ENCODE data around the gene CPVL.

The CPVL gene

GRCh38 chr7:29065181-29065857, 81.0 kb downstream of the CPVL start:
- H3K4me1 ChIP-seq (ENCODE audit: insufficient read depth, low read length) = no peaks in the 10 kb centered on the region
- H3K4me3 ChIP-seq (ENCODE audit: low read length) = no peak overlapping the region
- H3K9me3 ChIP-seq (ENCODE audit: low read length) = peaks cover 2% of the 10 kb centered on the region
- no peaks in the 10 kb centered on the region for H3K27me3 ChIP-seq (ENCODE audit: insufficient read depth, low read length)
- H3K36me3 ChIP-seq (ENCODE audit: insufficient read depth, low read length) = no peaks in the 10 kb centered on the region
- no peak overlapping the region for H2AFZ ChIP-seq (ENCODE audit: low read depth, low read length)

GRCh38 chr7:29063872-29064271, 82.5 kb downstream of the CPVL start:
- Histone ChIP-seq H3K9me3 (ENCODE audit: low read length) (no peaks in the 10 kb centered on the region), H3K4me1 (ENCODE audit: insufficient read depth, low read length) (no peaks in the 10 kb centered on the region), H3K36me3 (ENCODE audit: insufficient read depth, low read length) (no peaks in the 10 kb centered on the region), H3K27me3 (ENCODE audit: insufficient read depth, low read length) (no peaks in the 10 kb centered on the region), H3K4me3 (ENCODE audit: low read length) (no peak overlapping the region), H2AFZ (ENCODE audit: low read depth, low read length) (no peak overlapping the region)

- H3K27me3 ChIP-seq (ENCODE audit: insufficient read depth, low read length) = no peaks in the 10 kb centered on the region
- H3K4me1 ChIP-seq (ENCODE audit: insufficient read depth, low read length) = no peaks in the 10 kb centered on the region
- no peak overlapping the region for H2AFZ ChIP-seq (ENCODE audit: low read depth, low read length)
- H3K9me3 ChIP-seq (ENCODE audit: low read length) = no peaks in the 10 kb centered on the region
- no peak overlapping the region for H3K4me3 ChIP-seq (ENCODE audit: low read length)
- no peaks in the 10 kb centered on the region for H3K36me3 ChIP-seq (ENCODE audit: insufficient read depth, low read length)
Measured at GRCh38 chr7:29063236-29063635, 83.1 kb downstream of the CPVL start.

GRCh38 chr7:29053105-29053872, 93.0 kb downstream of the CPVL start:
- Histone ChIP-seq H3K4me1 (ENCODE audit: insufficient read depth, low read length) (no peaks in the 10 kb centered on the region), H2AFZ (ENCODE audit: low read depth, low read length) (no peak overlapping the region), H3K36me3 (ENCODE audit: insufficient read depth, low read length) (no peaks in the 10 kb centered on the region), H3K9me3 (ENCODE audit: low read length) (no peaks in the 10 kb centered on the region), H3K27me3 (ENCODE audit: insufficient read depth, low read length) (no peaks in the 10 kb centered on the region), H3K4me3 (ENCODE audit: low read length) (no peak overlapping the region)

- Histone ChIP-seq H3K36me3 (ENCODE audit: insufficient read depth, low read length) (no peaks in the 10 kb centered on the region), H3K9me3 (ENCODE audit: low read length) (no peaks in the 10 kb centered on the region), H3K27me3 (ENCODE audit: insufficient read depth, low read length) (no peaks in the 10 kb centered on the region), H3K4me3 (ENCODE audit: low read length) (no peak overlapping the region), H2AFZ (ENCODE audit: low read depth, low read length) (no peak overlapping the region), H3K4me1 (ENCODE audit: insufficient read depth, low read length) (peaks cover 14% of the 10 kb centered on the region)
Measured at GRCh38 chr7:29046978-29047377, 99.4 kb downstream of the CPVL start.

GRCh38 chr7:29045258-29046086, 100.9 kb downstream of the CPVL start:
- H3K36me3 ChIP-seq (ENCODE audit: insufficient read depth, low read length) = no peaks in the 10 kb centered on the region
- H3K27me3 ChIP-seq (ENCODE audit: insufficient read depth, low read length) = no peaks in the 10 kb centered on the region
- peaks cover 18% of the 10 kb centered on the region for H3K4me1 ChIP-seq (ENCODE audit: insufficient read depth, low read length)
- H3K9me3 ChIP-seq (ENCODE audit: low read length) = no peaks in the 10 kb centered on the region
- no peak overlapping the region for H2AFZ ChIP-seq (ENCODE audit: low read depth, low read length)
- H3K4me3 ChIP-seq (ENCODE audit: low read length) = no peak overlapping the region

- H3K27me3 ChIP-seq (ENCODE audit: insufficient read depth, low read length) = no peaks in the 10 kb centered on the region
Measured at GRCh38 chr7:29044554-29044953, 101.8 kb downstream of the CPVL start.

GRCh38 chr7:29043576-29043975, 102.8 kb downstream of the CPVL start:
- Histone ChIP-seq H2AFZ (ENCODE audit: low read depth, low read length) (no peak overlapping the region), H3K4me3 (ENCODE audit: low read length) (no peak overlapping the region), H3K9me3 (ENCODE audit: low read length) (no peaks in the 10 kb centered on the region), H3K36me3 (ENCODE audit: insufficient read depth, low read length) (no peaks in the 10 kb centered on the region), H3K27me3 (ENCODE audit: insufficient read depth, low read length) (no peaks in the 10 kb centered on the region), H3K4me1 (ENCODE audit: insufficient read depth, low read length) (peaks cover 37% of the 10 kb centered on the region)

More at GRCh38 chr7:29044554-29044953, 101.8 kb downstream of the CPVL start:
- peaks cover 27% of the 10 kb centered on the region for H3K4me1 ChIP-seq (ENCODE audit: insufficient read depth, low read length)
- H3K36me3 ChIP-seq (ENCODE audit: insufficient read depth, low read length) = no peaks in the 10 kb centered on the region
- no peak overlapping the region for H3K4me3 ChIP-seq (ENCODE audit: low read length)
- H2AFZ ChIP-seq (ENCODE audit: low read depth, low read length) = peak overlapping the region; percentile 34
- no peaks in the 10 kb centered on the region for H3K9me3 ChIP-seq (ENCODE audit: low read length)

GRCh38 chr7:29042824-29043231, 103.5 kb downstream of the CPVL start:
- no peaks in the 10 kb centered on the region for H3K27me3 ChIP-seq (ENCODE audit: insufficient read depth, low read length)
- no peaks in the 10 kb centered on the region for H3K9me3 ChIP-seq (ENCODE audit: low read length)
- no peaks in the 10 kb centered on the region for H3K36me3 ChIP-seq (ENCODE audit: insufficient read depth, low read length)
- H2AFZ ChIP-seq (ENCODE audit: low read depth, low read length) = no peak overlapping the region
- H3K4me3 ChIP-seq (ENCODE audit: low read length) = no peak overlapping the region
- H3K4me1 ChIP-seq (ENCODE audit: insufficient read depth, low read length) = peaks cover 41% of the 10 kb centered on the region

- H2AFZ ChIP-seq (ENCODE audit: low read depth, low read length) = no peak overlapping the region
- peaks cover 41% of the 10 kb centered on the region for H3K4me1 ChIP-seq (ENCODE audit: insufficient read depth, low read length)
- no peaks in the 10 kb centered on the region for H3K9me3 ChIP-seq (ENCODE audit: low read length)
- H3K4me3 ChIP-seq (ENCODE audit: low read length) = no peak overlapping the region
- no peaks in the 10 kb centered on the region for H3K27me3 ChIP-seq (ENCODE audit: insufficient read depth, low read length)
- no peaks in the 10 kb centered on the region for H3K36me3 ChIP-seq (ENCODE audit: insufficient read depth, low read length)
Measured at GRCh38 chr7:29041991-29042390, 104.3 kb downstream of the CPVL start.

- H3K36me3 ChIP-seq (ENCODE audit: insufficient read depth, low read length) = no peaks in the 10 kb centered on the region
- H3K4me1 ChIP-seq (ENCODE audit: insufficient read depth, low read length) = peaks cover 41% of the 10 kb centered on the region
- no peaks in the 10 kb centered on the region for H3K9me3 ChIP-seq (ENCODE audit: low read length)
- no peak overlapping the region for H3K4me3 ChIP-seq (ENCODE audit: low read length)
- no peaks in the 10 kb centered on the region for H3K27me3 ChIP-seq (ENCODE audit: insufficient read depth, low read length)
- no peak overlapping the region for H2AFZ ChIP-seq (ENCODE audit: low read depth, low read length)
Measured at GRCh38 chr7:29040579-29040925, 105.8 kb downstream of the CPVL start.

- no peaks in the 10 kb centered on the region for H3K27me3 ChIP-seq (ENCODE audit: insufficient read depth, low read length)
- no peak overlapping the region for H2AFZ ChIP-seq (ENCODE audit: low read depth, low read length)
- H3K36me3 ChIP-seq (ENCODE audit: insufficient read depth, low read length) = no peaks in the 10 kb centered on the region
- no peaks in the 10 kb centered on the region for H3K9me3 ChIP-seq (ENCODE audit: low read length)
- H3K4me3 ChIP-seq (ENCODE audit: low read length) = no peak overlapping the region
- H3K4me1 ChIP-seq (ENCODE audit: insufficient read depth, low read length) = peaks cover 41% of the 10 kb centered on the region
Measured at GRCh38 chr7:29039821-29040578, 106.3 kb downstream of the CPVL start.
